Stimulated activated CD8-positive, alpha-beta memory T cell treated with anti-CD3 and anti-CD28 coated beads, Interleukin-4, amount 100 ng/mL, for 24 hours (primary cell): ENCODE data around the gene CFAP119.

Source experiments
- DNase-seq: peaks from one replicate; pipeline ENCODE4 v3.0.0-alpha.2; 2020; ENCODE audit warnings: low read depth

The CFAP119 gene

GRCh38 chr16:30782486-30783279 lies 20.8 kb upstream of the CFAP119 start:
- DNase-seq = no peak

DNA sequence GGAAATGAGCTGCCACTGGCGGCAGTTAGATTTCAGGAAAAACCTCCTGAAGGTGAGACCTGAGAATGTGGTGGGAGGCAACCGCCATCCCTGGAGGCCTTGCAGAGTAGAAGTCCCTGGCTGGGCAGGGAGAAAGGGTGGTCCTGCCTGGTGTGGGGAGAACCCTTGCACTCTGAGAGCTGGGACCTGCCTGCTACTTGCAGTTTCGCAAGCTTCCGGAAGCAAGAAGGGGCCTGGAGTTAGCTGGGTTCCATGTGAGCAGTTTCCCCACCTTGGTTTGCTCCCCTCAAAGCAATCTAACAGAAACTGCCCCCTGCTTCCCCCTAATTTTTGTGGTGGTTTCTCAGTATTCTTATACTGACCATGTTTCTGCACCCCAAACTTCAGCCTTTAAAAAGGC lies 18.7 kb upstream of the CFAP119 start:
- no peak for DNase-seq

GRCh38 chr16:30780021-30780420 lies 18.2 kb upstream of the CFAP119 start:
- DNase-seq = no peak

DNA sequence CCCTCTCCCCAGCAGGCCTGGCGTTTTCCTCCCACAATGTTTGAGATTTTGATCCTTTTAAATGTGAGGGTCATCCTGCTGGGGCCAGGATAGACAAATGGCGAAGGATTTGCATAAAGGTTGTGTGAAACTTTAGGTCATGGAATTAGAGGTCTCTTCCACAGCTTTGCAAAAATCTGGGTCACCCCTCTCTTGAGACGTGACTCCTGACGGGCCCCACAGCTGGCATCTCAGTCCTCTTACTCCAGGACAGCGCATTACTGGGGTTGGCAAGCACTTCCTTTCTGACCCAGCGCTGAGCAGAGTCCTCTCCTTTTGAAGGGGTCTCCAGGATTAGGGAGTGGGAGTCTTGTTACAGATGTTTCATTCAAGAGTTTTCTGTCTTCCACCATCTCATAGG lies 17.7 kb upstream of the CFAP119 start:
- DNase-seq = no peak

DNA sequence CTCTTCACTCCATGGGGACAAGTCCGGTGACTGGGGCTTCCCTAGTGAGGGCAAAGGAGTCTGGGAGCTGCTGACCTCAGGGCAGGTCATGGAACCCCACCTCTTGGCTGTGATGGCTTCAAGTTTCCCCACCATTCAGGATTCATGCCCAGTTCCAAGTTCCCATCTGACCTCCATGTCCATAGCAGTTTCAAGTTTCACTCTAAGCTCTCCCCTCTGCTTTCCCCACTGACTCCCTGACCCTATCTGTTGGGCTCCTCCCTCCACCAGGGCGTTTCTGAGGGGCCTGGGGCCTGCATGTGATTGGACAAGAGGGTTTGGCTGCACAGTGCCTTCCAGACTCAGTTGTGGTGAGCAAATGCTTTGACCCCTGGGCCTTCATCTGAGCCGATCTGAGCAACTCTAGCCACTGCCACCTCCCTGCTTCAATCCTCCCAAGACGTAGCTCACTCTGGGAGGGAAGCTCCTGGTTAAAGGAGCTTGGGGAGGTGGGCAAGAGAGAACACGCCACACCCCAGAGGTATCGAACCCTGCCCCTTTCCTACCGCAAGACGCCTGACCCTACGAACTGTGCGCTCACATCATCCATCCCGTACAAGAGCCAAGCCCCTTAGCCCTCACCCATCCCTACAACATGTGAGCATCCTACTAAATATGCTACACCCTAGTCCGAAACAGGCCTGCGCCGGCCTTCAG lies 16.8 kb upstream of the CFAP119 start:
- no peak for DNase-seq

DNA sequence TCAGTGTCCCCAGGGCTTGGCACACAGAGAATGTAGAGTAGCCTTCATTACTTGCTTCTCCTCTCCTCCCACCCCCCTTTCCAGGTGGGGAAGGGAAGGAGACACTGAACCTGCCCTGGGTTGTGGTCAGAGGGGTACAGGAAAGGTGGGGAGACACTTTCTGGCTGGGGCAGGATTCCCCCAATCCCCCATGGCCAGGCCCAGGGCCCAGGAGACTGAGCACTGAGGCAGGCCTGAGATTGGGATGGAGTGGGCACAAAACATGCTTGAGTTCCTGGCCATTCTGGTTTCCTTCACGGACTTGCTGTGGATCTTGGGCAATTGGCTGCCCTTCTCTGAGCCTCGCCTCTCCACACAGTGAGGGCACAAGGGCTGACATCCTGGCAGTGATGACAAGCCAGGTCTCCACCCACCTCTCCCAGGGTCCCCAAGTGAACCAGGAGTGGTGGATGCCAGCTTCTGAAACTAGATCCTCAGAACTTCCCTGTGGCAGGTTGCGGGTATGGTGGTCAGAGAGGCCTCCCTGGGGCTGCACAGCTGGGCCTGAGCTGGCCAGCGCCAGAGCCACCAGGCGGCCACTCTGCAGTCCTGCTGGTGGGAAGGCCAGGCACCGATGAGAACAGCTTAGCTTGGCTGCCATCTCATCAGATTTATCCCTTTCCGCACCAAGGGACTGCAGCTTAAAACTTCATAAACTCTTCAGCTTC lies 15.9 kb upstream of the CFAP119 start:
- DNase-seq = no peak

GRCh38 chr16:30775392-30776188 lies 13.7 kb upstream of the CFAP119 start:
- peak; percentile 51 for DNase-seq

- no peak for DNase-seq
These were observed 13.2 kb upstream of the CFAP119 start for GRCh38 chr16:30775131-30775391.

- no peak for DNase-seq
These were observed 12.7 kb upstream of the CFAP119 start for GRCh38 chr16:30774367-30775130.

DNA sequence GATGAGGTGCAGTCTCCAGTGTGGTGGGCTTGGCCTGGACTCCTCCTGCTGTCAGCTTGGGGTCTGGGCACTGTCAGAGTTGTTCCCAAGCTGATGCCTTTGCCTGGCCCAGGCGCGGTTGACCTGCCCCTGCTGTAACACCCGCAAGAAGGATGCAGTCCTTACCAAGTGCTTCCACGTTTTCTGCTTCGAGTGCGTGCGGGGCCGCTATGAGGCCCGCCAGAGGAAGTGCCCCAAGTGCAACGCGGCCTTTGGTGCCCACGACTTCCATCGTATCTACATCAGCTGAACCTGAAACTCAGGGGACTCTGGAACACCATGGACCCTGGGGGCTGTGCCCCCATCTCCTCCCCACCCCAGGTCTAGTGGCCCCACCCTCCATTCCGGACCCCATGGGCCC lies 12.0 kb upstream of the CFAP119 start:
- DNase-seq = no peak

- DNase-seq = no peak
These were observed 9.9 kb upstream of the CFAP119 start for GRCh38 chr16:30771726-30772125.

GRCh38 chr16:30769379-30770089 lies 7.7 kb upstream of the CFAP119 start:
- DNase-seq = no peak

DNA sequence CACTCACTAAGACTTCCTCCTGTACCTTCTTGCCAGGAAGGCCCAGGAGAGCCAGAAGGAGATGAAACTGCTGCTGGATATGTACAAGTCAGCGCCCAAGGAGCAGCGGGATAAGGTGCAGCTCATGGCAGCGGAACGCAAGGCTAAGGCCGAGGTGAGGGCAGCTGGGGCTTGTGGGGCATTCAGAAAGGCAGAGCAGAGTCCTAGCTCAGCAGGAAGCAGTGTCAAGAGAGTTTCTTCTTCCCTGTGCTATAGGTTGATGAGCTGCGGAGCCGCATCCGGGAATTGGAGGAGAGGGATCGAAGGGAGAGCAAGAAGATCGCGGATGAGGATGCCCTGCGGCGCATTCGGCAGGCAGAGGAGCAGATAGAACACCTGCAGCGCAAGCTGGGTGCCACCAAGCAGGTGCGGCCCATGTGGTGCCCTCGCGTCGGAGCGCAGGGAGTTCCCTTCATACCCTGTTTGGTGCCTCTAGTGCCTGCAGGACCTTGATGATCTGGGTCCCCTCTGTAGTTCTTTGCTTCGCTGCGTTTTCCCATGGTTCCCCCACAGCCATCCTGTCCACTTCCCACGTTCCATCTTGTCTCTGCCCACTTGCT lies 6.8 kb upstream of the CFAP119 start:
- DNase-seq = no peak

GRCh38 chr16:30767767-30768465 lies 6.1 kb upstream of the CFAP119 start:
- no peak for DNase-seq

- DNase-seq = no peak
These were observed 5.0 kb upstream of the CFAP119 start for GRCh38 chr16:30766933-30767284.

DNA sequence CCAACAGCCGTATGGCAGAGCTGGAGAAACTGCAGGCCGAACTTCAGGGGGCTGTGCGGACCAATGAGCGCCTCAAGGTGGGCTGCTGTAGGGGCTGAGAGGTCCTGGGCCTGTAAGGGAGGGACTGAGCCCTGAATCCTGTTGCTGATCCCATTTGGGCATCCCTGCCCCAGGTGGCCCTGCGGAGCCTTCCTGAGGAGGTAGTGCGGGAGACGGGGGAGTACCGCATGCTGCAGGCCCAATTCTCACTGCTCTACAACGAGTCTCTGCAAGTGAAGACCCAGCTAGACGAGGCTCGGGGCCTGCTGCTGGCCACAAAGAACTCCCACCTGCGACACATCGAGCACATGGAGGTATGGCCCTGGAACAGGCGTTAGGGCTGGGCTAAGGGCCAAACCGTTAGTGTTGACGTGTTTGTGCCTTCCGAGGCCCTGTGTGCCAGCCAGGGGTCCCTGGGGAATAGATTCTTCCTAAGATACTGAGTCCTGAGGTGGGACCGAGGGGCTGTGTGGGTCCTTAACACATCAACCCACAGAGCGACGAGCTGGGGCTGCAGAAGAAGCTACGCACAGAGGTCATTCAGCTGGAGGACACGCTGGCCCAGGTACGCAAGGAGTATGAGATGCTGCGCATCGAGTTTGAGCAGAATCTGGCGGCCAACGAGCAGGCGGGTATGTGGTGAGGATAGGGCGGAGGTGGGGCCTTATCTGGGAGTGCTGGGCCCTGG lies 4.5 kb upstream of the CFAP119 start:
- no peak for DNase-seq

DNA sequence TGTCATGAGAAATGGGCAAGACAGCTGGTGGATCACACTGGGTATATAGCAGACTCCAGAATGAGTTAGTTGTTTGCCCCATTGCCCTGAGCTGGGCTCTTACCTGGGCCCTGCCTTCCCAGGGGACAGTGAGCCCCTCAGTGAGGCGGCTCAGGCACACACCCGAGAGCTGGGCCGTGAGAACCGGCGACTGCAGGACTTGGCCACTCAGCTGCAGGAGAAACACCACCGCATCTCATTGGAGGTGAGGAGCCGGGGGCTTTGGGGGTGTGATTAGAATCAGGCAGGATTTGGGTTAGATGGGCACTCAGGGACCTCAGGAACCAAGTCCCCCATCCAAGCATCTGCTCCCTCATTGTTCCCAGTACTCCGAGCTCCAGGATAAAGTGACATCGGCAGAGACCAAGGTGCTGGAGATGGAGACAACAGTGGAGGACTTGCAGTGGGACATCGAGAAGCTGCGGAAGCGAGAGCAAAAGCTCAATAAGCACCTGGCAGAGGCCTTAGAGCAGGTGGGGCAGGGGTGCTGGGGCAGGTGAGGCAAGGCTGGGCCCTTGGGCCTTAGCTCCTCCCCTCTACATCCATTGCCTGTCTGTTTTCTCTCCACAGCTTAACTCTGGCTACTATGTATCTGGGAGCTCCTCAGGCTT lies 3.1 kb upstream of the CFAP119 start:
- DNase-seq = no peak

- DNase-seq = no peak
These were observed 2.2 kb upstream of the CFAP119 start for GRCh38 chr16:30764086-30764485.
